ENCODE data around the gene TMEM201.
"Not testable (repeated sequence)": the region's sequence is repeated elsewhere in the genome, so short reads cannot be mapped to it uniquely, and the experiment has no call there.

Gene TMEM201, protein sequence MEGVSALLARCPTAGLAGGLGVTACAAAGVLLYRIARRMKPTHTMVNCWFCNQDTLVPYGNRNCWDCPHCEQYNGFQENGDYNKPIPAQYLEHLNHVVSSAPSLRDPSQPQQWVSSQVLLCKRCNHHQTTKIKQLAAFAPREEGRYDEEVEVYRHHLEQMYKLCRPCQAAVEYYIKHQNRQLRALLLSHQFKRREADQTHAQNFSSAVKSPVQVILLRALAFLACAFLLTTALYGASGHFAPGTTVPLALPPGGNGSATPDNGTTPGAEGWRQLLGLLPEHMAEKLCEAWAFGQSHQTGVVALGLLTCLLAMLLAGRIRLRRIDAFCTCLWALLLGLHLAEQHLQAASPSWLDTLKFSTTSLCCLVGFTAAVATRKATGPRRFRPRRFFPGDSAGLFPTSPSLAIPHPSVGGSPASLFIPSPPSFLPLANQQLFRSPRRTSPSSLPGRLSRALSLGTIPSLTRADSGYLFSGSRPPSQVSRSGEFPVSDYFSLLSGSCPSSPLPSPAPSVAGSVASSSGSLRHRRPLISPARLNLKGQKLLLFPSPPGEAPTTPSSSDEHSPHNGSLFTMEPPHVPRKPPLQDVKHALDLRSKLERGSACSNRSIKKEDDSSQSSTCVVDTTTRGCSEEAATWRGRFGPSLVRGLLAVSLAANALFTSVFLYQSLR

DNA sequence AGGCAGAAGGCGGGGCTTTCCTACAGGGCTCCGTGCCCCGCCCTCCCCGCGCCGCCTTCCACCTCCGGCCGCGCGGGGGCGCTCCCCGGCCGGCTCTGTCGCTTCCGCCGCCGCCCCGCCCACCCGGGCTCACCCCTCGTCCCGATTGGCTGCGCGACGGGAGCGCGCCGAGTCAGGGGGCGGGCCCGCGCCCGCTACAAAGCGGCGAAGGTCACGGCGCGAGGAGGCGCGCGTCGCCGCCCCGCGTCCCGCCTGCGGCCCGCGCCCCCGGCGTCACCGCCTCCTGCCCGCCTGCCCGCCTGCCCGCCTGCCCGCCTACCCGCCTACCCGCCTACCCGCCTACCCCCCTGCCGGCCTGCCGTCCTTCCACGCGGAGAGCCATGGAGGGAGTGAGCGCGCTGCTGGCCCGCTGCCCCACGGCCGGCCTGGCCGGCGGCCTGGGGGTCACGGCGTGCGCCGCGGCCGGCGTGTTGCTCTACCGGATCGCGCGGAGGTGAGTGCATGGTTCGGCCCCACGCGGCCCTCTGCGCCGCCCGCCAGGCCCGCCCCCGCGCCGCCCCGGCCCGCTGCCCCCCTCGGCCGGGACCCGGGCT lies at the start of gene TMEM201:
TSS of gene TMEM201 (plus strand) at position 361 of the 593 bp plus-strand sequence. CDS start at position 381, 20 bp downstream.
- peak; percentile 95 for DNase-seq

GRCh38 chr1:9539165-9539828 lies 49.4 kb upstream of the TMEM201 start, which contains the start of gene SLC25A33:
Gene SLC25A33, plus strand, starts transcription at chr1:9539465. Its CDS starts 227 bp downstream, at chr1:9539692.
- DNase-seq = peak; percentile 98

GRCh38 chr1:9539829-9540550 lies 48.7 kb upstream of the TMEM201 start:
- DNase-seq = peak; percentile 35

- DNase-seq = peak; percentile 24
Observed at GRCh38 chr1:9542430-9542829, 46.3 kb upstream of the TMEM201 start.

- DNase-seq = no peak
Observed at GRCh38 chr1:9544926-9545325, 43.8 kb upstream of the TMEM201 start.

DNA sequence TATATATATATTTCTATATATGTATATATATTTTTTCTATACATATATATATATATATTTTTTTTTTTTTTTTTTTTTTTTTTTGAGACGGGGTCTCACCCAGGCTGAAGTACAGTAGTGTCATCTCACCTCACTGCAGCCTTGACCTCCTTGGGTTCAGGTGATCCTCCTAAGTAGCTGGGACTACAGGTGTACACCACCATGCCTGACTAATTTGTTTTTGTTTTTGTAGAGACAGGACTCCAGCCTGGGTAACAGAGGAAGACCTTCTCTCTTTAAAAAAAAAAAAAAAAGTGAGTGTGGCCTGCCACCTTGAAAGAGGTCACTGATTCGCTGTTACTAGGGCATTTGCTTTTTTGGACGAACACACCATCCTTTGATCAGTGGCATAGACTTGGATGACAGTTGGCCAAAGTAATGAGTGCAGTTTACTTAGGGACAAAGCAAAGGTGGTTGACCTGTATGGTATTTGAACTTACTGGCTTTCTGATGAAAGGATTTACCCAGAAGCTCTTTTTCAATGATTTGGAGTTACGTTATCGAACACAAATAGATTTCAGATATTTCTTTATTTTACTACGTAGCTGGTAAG lies 38.7 kb upstream of the TMEM201 start:
- no peak for DNase-seq

DNA sequence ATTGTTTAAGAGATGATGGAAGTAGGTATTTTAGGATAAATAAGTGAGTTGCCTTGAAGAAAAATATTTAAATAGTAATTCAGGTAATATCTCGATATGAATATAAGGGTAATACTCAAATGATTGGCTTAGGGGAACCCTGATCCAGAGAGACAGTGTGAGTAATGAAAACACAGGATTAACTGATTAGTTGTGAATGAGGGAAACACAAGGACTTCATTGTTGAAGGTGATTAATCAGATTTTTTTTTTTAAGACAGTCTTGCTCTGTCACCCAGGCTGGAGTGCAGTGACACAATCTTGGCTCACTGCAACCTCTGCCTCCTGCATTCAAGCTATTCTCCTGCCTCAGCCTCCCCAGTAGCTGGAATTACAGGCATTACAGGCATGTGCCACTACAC lies 36.7 kb upstream of the TMEM201 start:
- no peak for DNase-seq

DNA sequence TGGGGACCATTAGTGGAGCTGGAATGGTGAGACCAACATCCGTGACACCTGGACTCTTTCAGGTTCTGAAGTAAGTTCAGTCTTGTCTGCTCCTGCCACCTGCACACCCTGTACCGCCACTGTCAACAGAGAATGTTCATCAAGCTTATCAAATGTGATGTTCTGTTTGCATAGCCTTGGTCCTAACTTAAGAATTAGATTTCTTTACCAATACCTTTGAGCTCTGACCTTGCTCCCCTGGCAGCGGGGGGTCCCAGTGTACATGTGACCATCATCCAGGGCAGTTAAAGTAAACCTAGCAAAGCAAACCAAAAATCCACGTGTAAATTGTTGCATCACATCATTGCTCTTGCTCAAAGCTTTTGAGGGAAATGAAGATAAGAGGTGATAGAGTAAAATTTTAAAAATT lies 35.0 kb upstream of the TMEM201 start:
- no peak for DNase-seq

- no peak for DNase-seq
Observed at GRCh38 chr1:9555942-9556341, 32.8 kb upstream of the TMEM201 start.

DNA sequence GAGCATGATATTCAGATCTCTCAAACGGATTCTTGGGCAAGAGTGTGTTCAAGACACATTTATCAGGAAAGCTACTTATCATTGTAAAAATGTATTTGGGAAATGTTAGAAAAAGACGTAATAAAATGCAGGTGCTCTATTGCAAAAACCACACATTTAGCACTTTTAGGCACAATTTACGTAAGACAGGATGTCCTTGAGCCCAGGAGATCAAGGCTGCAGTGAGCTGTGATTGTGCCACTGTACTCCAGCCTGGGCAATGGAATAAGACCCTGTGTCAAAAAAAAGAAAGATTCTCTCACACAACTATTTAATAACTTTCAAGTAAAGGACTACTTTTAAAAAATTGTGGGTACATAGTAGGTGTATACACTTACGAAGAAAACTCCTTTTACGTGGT lies 31.1 kb upstream of the TMEM201 start:
- DNase-seq = no peak

GRCh38 chr1:9558271-9558945 lies 30.3 kb upstream of the TMEM201 start:
- no peak for DNase-seq

- no peak for DNase-seq
Observed at GRCh38 chr1:9558946-9559545, 29.7 kb upstream of the TMEM201 start.

DNA sequence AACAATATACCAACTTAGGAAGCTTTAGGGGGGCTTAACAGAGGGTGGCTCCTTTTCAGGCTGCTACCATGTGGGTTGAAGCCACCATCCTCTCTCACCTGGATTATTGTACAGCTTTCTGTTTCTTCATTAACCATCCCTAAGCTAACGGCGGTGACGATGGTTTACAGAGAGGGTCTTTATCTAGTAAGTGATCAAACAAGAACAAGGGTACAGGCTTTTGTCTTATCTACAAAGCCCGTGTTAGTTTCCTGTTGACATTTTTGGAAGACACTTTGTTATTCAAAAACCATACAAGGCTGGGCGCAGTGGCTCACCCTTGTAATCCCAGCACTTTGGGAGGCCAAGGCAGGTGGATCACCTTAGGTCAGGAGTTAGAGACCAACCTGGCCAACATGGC lies 29.0 kb upstream of the TMEM201 start:
- no peak for DNase-seq

GRCh38 chr1:9560090-9560489 lies 28.6 kb upstream of the TMEM201 start:
- DNase-seq = not testable (repeated sequence)

GRCh38 chr1:9561429-9561828 lies 27.3 kb upstream of the TMEM201 start:
- DNase-seq = peak; percentile 53

DNA sequence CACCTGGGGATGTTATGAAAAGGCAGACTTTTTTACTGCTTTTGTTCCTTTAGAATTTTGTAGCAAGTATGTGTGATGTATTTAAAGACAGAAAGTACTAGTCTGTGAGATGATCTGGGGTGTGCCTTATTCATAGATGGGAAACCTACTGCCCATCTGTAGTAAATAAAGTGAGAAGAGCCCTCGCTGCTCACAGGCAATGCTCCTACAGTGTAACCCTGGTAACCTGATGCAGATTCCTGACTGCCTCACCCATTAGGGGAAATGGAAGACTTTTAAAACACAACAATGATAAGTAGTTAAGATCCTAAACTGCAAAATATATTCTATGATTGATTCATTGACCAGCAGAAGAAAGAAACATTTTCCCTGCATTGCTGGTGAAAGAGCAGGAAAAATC lies 19.4 kb upstream of the TMEM201 start:
- no peak for DNase-seq

GRCh38 chr1:9570886-9571529 lies 17.7 kb upstream of the TMEM201 start:
- DNase-seq = not testable (repeated sequence)

GRCh38 chr1:9573723-9574122 lies 15.0 kb upstream of the TMEM201 start:
- no peak for DNase-seq

DNA sequence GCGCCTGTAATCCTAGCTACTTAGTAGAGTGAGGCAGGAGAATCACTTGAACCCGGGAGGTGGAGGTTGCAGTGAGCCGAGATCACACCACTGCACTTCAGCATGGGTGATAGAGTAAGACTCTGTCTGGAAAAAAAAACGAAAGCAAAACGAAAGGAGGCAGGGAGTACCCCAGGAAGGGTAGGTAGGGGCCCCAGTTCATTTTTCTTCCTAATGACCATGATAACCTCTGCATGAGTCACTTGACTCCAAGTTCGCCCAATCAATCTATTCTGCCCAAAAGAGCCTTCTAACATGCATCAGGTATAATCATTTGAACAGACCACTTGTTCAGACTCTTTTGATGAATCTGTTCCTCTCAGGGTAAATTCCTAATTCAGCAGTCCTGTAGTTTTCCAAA lies 13.2 kb upstream of the TMEM201 start:
- no peak for DNase-seq

DNA sequence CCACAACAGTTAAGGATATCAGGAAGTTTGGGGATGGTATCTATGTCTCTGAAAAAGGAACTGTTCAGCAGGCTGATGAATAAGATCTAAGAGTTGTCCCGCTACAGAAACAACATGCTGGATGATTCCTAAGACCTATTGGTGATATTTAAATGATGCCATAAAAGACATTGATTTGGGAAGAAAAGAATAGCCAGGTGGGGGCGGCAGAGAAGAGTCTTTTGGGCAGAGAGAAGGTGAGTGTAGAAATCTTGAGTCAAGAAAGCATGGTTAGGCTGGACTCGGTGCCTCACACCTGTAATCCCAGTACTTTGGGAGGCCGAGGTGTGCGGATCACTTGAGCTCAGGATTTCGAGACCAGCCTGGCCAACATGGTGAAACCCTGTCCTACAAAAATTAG lies 11.8 kb upstream of the TMEM201 start:
- DNase-seq = no peak

GRCh38 chr1:9577423-9577822 lies 11.3 kb upstream of the TMEM201 start:
- DNase-seq = no peak

All from NCI-H1105 (cell line).